Stimulated activated CD4-positive, alpha-beta T cell treated with anti-CD3 and anti-CD28 coated beads, TNF-alpha, amount 100 ng/mL, for 24 hours (primary cell): ENCODE measurements around the gene CADM1.
"Not testable (repeated sequence)": the region's sequence is repeated elsewhere in the genome, so short reads cannot be mapped to it uniquely, and the experiment has no call there.

ENCODE experiments used
- DNase-seq, 3 experiments: peaks; one replicate each; pipeline ENCODE4 v3.0.0-alpha.2; 2020; ENCODE audit warnings: low read depth in 3 of 3

CADM1 gene

GRCh38 chr11:115477410-115477809, 26.8 kb downstream of the CADM1 start:
- DNase-seq, result no peak

DNA sequence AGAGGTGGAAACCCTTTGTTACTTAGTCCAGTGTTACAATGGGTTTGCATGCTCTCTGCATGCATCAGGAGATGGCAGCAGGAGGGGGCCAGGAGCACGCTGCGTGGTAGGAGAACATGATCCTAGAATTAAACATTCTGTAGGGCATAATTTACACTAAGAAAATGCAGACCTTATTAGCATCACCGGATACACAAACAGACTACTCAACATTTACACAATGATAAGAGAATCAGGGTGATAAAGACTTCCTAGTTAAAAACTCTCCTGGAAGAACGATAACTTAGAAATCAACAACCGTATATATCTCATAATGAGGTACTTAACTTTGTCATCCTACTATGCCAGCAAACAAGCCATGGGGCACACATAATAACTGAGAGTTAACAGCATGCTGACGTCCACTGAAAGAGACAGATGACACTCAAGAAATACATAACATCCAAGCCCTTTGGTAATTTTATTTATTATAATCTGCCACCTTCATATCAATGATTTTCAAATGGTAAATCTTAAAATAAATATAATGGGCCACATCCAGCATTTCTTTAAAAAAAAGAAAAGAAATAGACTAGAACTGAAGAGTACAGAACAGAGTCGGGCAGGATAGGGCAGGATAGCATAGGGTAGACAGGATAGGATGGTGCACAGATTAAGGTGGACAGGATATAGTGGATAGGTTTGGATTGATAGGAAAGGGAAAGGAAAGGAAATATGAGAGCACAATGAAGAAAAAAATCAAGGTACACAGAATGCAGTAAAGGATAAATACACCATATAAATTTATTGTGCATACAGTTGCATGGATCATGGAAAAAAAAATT, 27.5 kb downstream of the CADM1 start:
- DNase-seq, result no peak

GRCh38 chr11:115475564-115475963, 28.7 kb downstream of the CADM1 start:
- DNase-seq, result no peak

- not testable (repeated sequence) for DNase-seq
Observed at GRCh38 chr11:115474306-115474705, 29.9 kb downstream of the CADM1 start.

DNA sequence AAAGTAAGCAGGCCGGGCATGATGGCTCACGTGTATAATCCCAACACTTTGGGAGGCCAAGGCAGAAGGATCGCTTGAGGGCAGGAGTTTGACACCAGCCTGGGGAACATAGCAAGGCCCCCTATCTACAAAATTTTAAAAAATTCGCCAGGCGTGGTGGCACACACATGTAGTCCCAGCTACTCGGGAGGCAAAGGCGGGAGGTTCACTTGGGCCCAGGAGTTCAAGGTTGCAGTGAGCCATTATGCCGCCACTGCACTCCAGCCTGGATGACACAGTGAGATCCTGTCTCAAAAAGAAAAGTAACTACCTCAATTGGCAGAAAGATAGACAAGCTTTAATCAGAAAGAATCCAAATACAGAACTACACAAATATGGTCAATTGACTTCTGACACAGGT, 31.0 kb downstream of the CADM1 start:
- no peak for DNase-seq

GRCh38 chr11:115471367-115471766, 32.8 kb downstream of the CADM1 start:
- DNase-seq, result no peak

- no peak for DNase-seq
Observed at GRCh38 chr11:115470928-115471327, 33.3 kb downstream of the CADM1 start.

DNA sequence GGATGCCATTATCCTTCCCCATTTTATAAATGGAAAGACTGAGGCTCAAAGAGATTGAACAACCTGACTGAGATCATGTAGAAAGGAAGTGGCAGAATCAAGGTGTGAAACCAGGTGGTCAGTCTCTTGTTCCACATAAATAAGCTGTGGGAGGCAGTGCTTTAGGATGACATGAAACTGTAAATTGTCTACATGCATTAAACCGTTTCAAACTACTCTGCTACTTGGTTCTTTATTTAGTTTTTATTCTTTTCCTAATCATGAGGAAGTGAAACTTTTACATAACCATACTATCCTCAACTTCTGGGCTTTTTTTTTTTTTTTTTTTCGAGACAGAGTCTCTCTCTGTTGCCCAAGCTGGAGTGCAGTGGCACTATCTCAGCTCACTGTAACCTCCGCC, 34.9 kb downstream of the CADM1 start:
- DNase-seq, result no peak

DNA sequence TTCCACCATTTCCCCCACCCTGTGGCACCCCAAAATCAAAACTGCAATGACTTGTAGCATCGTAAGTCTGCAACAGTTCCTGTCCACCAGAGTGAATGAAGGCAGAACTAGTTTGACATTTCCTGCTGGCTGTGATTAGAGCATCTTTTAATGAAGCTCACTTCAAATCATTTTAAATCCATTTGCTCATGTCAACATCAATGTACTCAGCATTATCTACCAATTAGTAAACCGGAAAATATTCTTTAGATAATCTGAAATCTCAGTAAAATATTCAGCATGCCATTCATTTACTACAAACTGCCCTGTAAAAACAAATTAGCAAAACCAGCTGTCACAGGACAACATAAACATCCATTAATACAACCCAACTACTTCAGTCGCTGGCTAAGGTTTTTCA, 38.1 kb downstream of the CADM1 start:
- DNase-seq, result no peak

GRCh38 chr11:115464269-115464668, 39.9 kb downstream of the CADM1 start:
- no peak for DNase-seq

DNA sequence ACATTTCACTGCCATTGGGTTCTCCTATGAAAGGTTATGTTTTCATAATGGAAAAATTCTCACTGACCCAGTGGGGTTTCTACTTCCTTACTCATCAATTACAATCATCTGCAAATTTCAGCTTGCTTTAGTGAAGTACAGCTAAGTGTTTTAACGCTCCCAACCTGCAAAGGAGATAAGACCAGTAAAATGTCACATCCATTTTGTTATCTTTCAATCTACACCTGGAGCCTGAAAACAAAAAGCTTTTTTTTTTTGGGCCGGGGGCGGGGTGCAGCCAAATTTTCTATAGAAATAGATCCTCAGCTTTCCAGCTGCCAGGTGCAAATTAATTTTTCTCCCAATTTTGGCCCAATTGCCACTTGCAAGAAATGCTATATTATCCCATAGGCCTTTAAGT, 40.6 kb downstream of the CADM1 start:
- DNase-seq, result no peak

GRCh38 chr11:115462757-115463156, 41.5 kb downstream of the CADM1 start:
- DNase-seq, result no peak

DNA sequence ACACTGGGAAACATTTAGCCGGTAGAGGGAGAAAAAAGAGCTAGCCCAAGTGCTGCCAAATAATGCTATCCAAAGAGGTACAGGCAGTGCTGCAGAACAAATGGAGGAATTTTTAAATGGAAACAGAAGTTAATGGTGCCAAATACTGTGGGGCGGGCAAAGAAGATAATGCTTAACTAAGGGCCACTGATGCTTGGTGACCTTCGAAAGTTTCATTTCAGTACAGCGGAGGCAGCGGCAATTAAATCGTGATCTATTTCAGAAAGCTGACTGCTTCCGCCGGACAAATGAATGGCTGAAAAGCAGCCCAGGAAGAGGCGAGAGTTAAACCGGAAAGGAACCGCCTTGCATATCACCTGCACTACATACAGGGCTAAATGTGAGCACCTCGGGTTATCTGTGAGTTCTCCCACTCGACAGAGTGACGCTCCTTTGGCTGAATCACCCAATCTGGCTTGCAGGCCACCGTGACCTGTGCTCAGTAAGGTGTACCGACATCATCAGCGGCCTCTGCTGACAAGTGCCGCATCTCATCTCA, 42.1 kb downstream of the CADM1 start:
- DNase-seq, result no peak

GRCh38 chr11:115460512-115460911, 43.7 kb downstream of the CADM1 start:
- DNase-seq, result no peak

DNA sequence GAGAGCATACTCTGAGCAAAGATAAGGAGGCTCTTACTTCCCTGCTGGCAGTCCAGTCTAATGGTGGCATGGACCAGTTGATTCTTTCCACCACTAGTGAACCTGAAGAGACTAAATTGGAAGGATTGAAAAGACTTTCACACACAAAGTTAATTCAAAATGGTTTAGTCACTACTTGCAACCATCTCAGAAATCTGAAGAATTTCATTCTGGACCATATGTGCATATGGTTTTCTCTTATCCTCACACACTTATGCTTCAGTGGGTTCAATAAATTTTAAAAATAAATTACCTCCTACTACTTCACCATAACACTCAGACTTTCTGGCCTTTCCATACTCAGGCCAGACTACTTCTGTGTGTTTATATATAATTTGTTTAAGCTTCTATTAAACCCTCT, 44.7 kb downstream of the CADM1 start:
- DNase-seq, result no peak

- no peak for DNase-seq
Observed at GRCh38 chr11:115458877-115459276, 45.3 kb downstream of the CADM1 start.

DNA sequence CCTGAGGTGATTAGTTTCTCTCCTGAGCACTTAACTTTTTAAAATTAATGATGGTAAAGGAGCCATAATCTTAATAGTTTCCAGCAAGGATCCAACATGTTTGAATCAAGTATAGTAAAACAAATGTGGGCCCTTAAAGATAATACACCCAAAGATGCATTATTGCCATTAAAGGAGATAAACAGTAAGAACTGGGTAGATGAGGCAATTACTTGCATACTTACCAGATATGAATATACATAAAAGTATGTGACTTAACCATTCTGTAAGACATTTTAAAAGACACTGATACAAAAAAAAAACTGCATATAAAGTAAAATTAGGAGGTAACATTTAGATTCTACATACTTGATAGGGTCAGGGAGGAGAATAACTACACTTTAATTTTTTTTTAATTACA, 48.2 kb downstream of the CADM1 start:
- no peak for DNase-seq

DNA sequence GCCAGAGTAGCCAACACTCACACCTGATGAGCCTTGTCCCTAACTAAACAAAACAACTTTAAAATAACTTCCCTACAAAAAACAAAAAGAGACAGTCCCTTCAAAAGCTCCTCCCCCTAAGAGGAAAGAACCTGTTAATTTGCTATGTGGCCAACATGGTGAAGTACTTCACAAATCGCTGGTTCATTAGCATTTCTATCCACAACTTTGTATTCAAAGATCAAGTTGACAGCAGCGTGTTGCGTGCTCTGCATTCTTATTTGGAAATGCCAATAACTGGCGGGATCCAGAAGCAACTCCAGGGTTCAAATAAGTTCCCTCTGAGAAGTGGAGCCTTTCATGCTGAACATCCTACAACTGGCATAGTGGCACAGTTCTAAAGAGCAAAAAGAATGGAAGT, 48.6 kb downstream of the CADM1 start:
- DNase-seq, result no peak

- DNase-seq, result no peak
Observed at GRCh38 chr11:115454525-115454924, 49.7 kb downstream of the CADM1 start.

- no peak for DNase-seq
Observed at GRCh38 chr11:115453693-115454490, 50.3 kb downstream of the CADM1 start.

DNA sequence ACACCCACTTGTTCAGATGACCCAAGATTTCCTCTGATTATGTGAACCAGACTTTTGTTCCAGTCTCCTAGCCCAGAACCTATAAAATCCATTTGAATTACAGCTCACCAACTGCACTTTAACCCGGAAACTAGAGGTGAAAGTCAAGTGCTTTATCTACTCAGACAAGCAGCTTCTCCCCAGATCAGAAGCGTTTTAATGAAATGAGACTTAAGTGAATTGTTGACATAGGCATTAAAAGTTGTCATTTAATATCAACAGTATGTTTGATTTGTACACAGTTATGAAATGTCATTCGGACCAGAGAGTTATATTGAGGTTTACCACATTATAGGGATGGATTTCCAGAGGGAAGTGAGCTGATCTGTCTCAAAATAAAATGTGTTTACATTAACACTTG, 52.0 kb downstream of the CADM1 start:
- DNase-seq, result no peak

- no peak for DNase-seq
Observed at GRCh38 chr11:115450519-115450918, 53.7 kb downstream of the CADM1 start.
